ENCODE measurements around the gene SIGLEC11. TPM values are rescaled to one million over a fixed set of nuclear protein-coding genes. Genes with fewer than 3 reads are reported as not detected.

The SIGLEC11 gene
- total and polyA plus RNA-seq, 2 donors (not counting 3 experiments of a cell fraction or from before 2014, with no cell fraction given) = not detected

GRCh38 chr19:49983645-49984229 lies 22.8 kb upstream of the SIGLEC11 start:
- DNase-seq (ENCODE audit: low read depth, low spot score) (peak; percentile 38), FAIRE-seq (peak; percentile 88)
- no peaks in the 10 kb centered on the region for H3K27me3 ChIP-seq (ENCODE audit: control insufficient read depth in 2 of 2, insufficient read depth in 2 of 2, low read length in 2 of 2)
- no peak overlapping the region for H3K9ac ChIP-seq (replicated peaks; ENCODE audit: extremely low read depth, insufficient read depth, low read length)
- intact Hi-C loops (cut with micrococcal nuclease) (loop anchor here (1.0 kb wide), 1 partner anchor 46 kb away; no protein-coding TSS in a partner anchor), dilution Hi-C loops (cut with MboI; ENCODE audit: extremely low pct_ligation_motif_present, low sequenced_read_pairs) (no loop called here)
- no peak overlapping the region for H3K4me2 ChIP-seq (ENCODE audit: insufficient read depth, low read length)
- BruUV-seq (replicated peaks) = no TSS peak
- H3K4me1 ChIP-seq (ENCODE audit: control insufficient read depth, extremely low read depth, insufficient read depth, low read length) = no peaks in the 10 kb centered on the region
- POLR2A ChIA-PET = no interaction called here
- H2AFZ ChIP-seq (ENCODE audit: low read depth, low read length) = no peak overlapping the region
- no peaks in the 10 kb centered on the region for H3K9me3 ChIP-seq (replicated peaks; ENCODE audit: control insufficient read depth, insufficient read depth, low read length)
- CTCF ChIA-PET = interaction anchor here (0.6 to 2.2 kb wide), 7 partner anchors 29 to 51 kb away, joined by 3 to 7 read pairs (median 4); no protein-coding TSS in a partner anchor
- H4K20me1 ChIP-seq (replicated peaks; ENCODE audit: control insufficient read depth, extremely low read depth, insufficient read depth, low read length) = no peaks in the 10 kb centered on the region
- H3K27ac ChIP-seq (ENCODE audit: insufficient read depth, low read depth, low read length) = no peak overlapping the region
- no peak overlapping the region for H3K4me3 ChIP-seq (replicated peaks in 1 of 3; ENCODE audit: insufficient read depth in 1 of 3, low read depth in 1 of 3, low read length in 3 of 3)
- no peaks in the 10 kb centered on the region for H3K79me2 ChIP-seq (ENCODE audit: control insufficient read depth, insufficient read depth, low read length)
- peaks cover 0 to 3% of the 10 kb centered on the region in 2 experiments for H3K36me3 ChIP-seq (ENCODE audit: control insufficient read depth in 2 of 2, extremely low read depth in 1 of 2, insufficient read depth in 2 of 2, low read length in 2 of 2)
- no peak for TF ChIP-seq POLR2A (IDR thresholded peaks at IDR 0.05; ENCODE audit: low read depth, low read length)
- no peak for TF ChIP-seq MYC (IDR thresholded peaks at IDR 0.05; ENCODE audit: low read depth, low read length)
- TF ChIP-seq MAX (IDR thresholded peaks at IDR 0.05; ENCODE audit: insufficient read depth, insufficient read length) = no peak
- peak; percentile 82 to 84 for TF ChIP-seq CTCF (IDR thresholded peaks at IDR 0.05; ENCODE audit: extremely low read depth in 1 of 2, insufficient read depth in 1 of 2, low read depth in 1 of 2, low read length in 2 of 2)
- peak; percentile 15 for TF ChIP-seq POLR2AphosphoS5 (IDR thresholded peaks at IDR 0.05; ENCODE audit: insufficient read depth, low read depth, low read length)
- no peak for TF ChIP-seq GATA2 (IDR thresholded peaks at IDR 0.05; ENCODE audit: insufficient read depth, insufficient read length, low read depth, low read length)
- no peak for TF ChIP-seq JUN (IDR thresholded peaks at IDR 0.05; ENCODE audit: borderline replicate concordance, insufficient read depth, insufficient read length, low read depth)
- no peaks in the 10 kb centered on the region for H3K9me1 ChIP-seq (replicated peaks; ENCODE audit: control insufficient read depth, extremely low read depth, insufficient read depth, low read length)

Data from endothelial cell of umbilical vein (primary cell).